Activated CD8-positive, alpha-beta memory T cell treated with anti-CD3 and anti-CD28 coated beads, Interleukin-2, amount 10 ng/mL, durations not matched to agents 7 days and 5 days (primary cell): ENCODE measurements around the gene HAGHL. TPM values are rescaled to one million over a fixed set of nuclear protein-coding genes. Genes with fewer than 3 reads are reported as not detected.
"Not testable (repeated sequence)": the region's sequence is repeated elsewhere in the genome, so short reads cannot be mapped to it uniquely, and the experiment has no call there.

Experiments used
- ATAC-seq: fragments of 150-1000 bp; cut with Tn5 transposase; one replicate; pipeline ENCODE4 v1.10.0; 2021; ENCODE audit warnings: moderate library complexity
- CTCF ChIA-PET: fragments of 350-600 bp; sonication (Branson Sonifier 250); formaldehyde crosslinking; loops from one replicate; lab custom pipeline; 2021; ENCODE audit warnings: antibody characterized with exemption; lab: Charles Lee
- DNase-seq: peaks from one replicate; pipeline ENCODE4 v3.0.0-alpha.2; 2020
- H3K27ac Mint-ChIP-seq: one replicate; pipeline ENCODE4 v1.8.0; 2021; ENCODE audit warnings: mild to moderate bottlenecking, mixed read lengths
- H3K27me3 Mint-ChIP-seq: one replicate; pipeline ENCODE4 v1.8.0; 2021; ENCODE audit warnings: mixed read lengths
- H3K36me3 Mint-ChIP-seq: one replicate; pipeline ENCODE4 v1.8.0; 2021; ENCODE audit warnings: mild to moderate bottlenecking, mixed read lengths
- H3K4me1 Mint-ChIP-seq: one replicate; pipeline ENCODE4 v1.8.0; 2021; ENCODE audit warnings: mixed read lengths
- H3K4me3 Mint-ChIP-seq: one replicate; pipeline ENCODE4 v1.8.0; 2021; ENCODE audit warnings: mild to moderate bottlenecking, moderate library complexity, mixed read lengths
- H3K9me3 Mint-ChIP-seq: one replicate; pipeline ENCODE4 v1.8.0; 2022; ENCODE audit warnings: low read depth, mixed read lengths
- total RNA-seq, 2 experiments: library from RNA; stranded (reverse); gene quantifications; one replicate each; pipeline ENCODE4 v1.2.3, GENCODE V29; 2021

HAGHL gene
- total RNA-seq, 2 experiments from 2014 or later: 13.0 to 14.3 TPM

GRCh38 chr16:754121-754607, 27.3 kb downstream of the HAGHL start:
- not testable (repeated sequence) for H3K9me3 Mint-ChIP-seq, H3K4me1 Mint-ChIP-seq, H3K27me3 Mint-ChIP-seq, ATAC-seq, H3K4me3 Mint-ChIP-seq, H3K36me3 Mint-ChIP-seq, DNase-seq, H3K27ac Mint-ChIP-seq
- CTCF ChIA-PET: interaction anchor here (0.7 kb wide), 1 partner anchor 15 kb away, joined by 3 read pairs; no protein-coding TSS in a partner anchor

DNA sequence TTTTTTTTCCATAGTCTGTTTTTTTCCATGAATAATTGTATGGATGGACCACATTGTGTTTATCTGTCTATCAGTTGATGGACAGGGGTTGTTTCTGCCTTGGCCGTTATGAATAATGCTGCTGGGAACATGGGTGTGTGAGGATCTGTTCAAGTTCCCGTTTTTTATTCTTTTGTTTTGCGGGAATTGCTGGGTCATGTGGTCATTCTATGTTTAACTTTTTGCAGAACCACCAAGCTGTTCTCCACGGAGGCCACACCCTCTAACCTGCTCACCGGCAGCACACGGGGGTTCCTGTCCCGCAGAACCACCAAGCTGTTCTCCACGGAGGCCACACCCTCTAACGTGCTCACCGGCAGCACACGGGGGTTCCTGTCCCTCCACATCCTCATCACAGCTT, 27.8 kb downstream of the HAGHL start:
- DNase-seq (no peak), ATAC-seq (no peak)
- Mint-ChIP-seq H3K27me3 (peaks cover 10% of the 10 kb centered on the region), H3K9me3 (no peaks in the 10 kb centered on the region), H3K27ac (no peak overlapping the region), H3K4me3 (no peak overlapping the region), H3K36me3 (no peaks in the 10 kb centered on the region), H3K4me1 (peaks cover 5% of the 10 kb centered on the region)
- CTCF ChIA-PET: interaction anchor here (0.8 kb wide), 1 partner anchor 14 kb away, joined by 3 read pairs; the partner anchor contains the start of gene CIAO3

- H3K9me3 Mint-ChIP-seq: no peaks in the 10 kb centered on the region
- DNase-seq (no peak), ATAC-seq (no peak)
- no peak overlapping the region for H3K27ac Mint-ChIP-seq
- no peak overlapping the region for H3K4me3 Mint-ChIP-seq
- CTCF ChIA-PET: interaction anchor here (1.6 kb wide), 1 partner anchor 15 kb away, joined by 3 read pairs; the partner anchor contains the start of gene CIAO3
- H3K27me3 Mint-ChIP-seq: peaks cover 10% of the 10 kb centered on the region
- H3K36me3 Mint-ChIP-seq: no peaks in the 10 kb centered on the region
- H3K4me1 Mint-ChIP-seq: peaks cover 5% of the 10 kb centered on the region
Observed at GRCh38 chr16:756428-756827, 29.5 kb downstream of the HAGHL start.

- CTCF ChIA-PET: no interaction called here
- Mint-ChIP-seq H3K4me1 (peaks cover 5% of the 10 kb centered on the region), H3K9me3 (no peaks in the 10 kb centered on the region), H3K36me3 (no peaks in the 10 kb centered on the region), H3K4me3 (no peak overlapping the region), H3K27ac (no peak overlapping the region), H3K27me3 (peaks cover 10% of the 10 kb centered on the region)
- ATAC-seq (no peak), DNase-seq (no peak)
Observed at GRCh38 chr16:759110-759910, 32.4 kb downstream of the HAGHL start.

- H3K36me3 Mint-ChIP-seq: no peaks in the 10 kb centered on the region
- H3K27me3 Mint-ChIP-seq: peaks cover 8% of the 10 kb centered on the region
- CTCF ChIA-PET: no interaction called here
- H3K4me3 Mint-ChIP-seq: no peak overlapping the region
- ATAC-seq (no peak), DNase-seq (no peak)
- peaks cover 2% of the 10 kb centered on the region for H3K4me1 Mint-ChIP-seq
- no peaks in the 10 kb centered on the region for H3K9me3 Mint-ChIP-seq
- no peak overlapping the region for H3K27ac Mint-ChIP-seq
Observed at GRCh38 chr16:760065-760464, 33.2 kb downstream of the HAGHL start.

DNA sequence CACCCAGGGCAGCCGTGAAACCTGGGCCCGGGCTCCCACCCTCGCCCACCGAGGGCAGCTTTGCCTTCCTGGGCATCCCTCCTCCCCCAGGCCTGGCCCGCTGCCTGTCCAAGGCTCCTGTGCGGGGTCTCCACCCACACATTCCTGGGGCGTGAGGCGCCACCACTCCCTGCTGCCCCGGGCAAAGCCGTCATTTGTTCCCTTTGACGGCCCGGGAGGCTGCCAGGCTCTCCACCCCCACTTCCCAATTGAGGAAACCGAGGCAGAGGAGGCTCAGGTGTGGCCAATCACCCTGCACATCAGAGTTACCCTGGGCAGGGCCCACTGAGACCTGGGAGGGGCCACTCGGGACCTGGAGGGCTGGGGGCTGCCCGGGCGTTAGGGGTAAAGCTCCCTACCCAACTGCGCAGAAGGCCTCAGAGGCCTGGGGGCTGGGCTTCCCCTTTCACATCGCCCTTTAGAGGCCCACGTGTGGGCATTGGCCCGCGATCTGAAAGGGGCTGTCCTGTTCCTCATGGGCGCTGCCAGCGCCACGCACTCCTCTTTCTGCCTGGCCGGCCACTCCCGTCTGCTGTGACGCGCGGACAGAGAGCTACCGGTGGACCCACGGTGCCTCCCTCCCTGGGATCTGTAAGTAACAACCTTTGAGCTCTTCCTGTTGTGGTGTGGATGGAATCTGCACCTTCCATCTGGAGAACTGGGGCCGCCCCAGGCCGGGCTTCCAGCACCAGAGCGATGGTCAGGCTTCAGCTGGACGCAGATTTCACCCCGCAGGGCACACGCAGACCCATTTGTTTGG, 33.8 kb downstream of the HAGHL start, which contains the start of gene MSLN:
Gene MSLN, plus strand, starts transcription at position 190 of the 799 bp plus-strand sequence. CDS start 1,947 bp downstream, outside the sequence.
- Mint-ChIP-seq H3K36me3 (no peaks in the 10 kb centered on the region), H3K27me3 (peaks cover 8% of the 10 kb centered on the region), H3K4me3 (no peak within 1 kb of the TSS), H3K4me1 (peaks cover 2% of the 10 kb centered on the region), H3K9me3 (no peaks in the 10 kb centered on the region), H3K27ac (no peak within 1 kb of the TSS)
- CTCF ChIA-PET: interaction anchor here (0.9 kb wide), 1 partner anchor 19 kb away, joined by 3 read pairs; no protein-coding TSS in a partner anchor
- no peak for DNase-seq
- no peak for ATAC-seq

DNA sequence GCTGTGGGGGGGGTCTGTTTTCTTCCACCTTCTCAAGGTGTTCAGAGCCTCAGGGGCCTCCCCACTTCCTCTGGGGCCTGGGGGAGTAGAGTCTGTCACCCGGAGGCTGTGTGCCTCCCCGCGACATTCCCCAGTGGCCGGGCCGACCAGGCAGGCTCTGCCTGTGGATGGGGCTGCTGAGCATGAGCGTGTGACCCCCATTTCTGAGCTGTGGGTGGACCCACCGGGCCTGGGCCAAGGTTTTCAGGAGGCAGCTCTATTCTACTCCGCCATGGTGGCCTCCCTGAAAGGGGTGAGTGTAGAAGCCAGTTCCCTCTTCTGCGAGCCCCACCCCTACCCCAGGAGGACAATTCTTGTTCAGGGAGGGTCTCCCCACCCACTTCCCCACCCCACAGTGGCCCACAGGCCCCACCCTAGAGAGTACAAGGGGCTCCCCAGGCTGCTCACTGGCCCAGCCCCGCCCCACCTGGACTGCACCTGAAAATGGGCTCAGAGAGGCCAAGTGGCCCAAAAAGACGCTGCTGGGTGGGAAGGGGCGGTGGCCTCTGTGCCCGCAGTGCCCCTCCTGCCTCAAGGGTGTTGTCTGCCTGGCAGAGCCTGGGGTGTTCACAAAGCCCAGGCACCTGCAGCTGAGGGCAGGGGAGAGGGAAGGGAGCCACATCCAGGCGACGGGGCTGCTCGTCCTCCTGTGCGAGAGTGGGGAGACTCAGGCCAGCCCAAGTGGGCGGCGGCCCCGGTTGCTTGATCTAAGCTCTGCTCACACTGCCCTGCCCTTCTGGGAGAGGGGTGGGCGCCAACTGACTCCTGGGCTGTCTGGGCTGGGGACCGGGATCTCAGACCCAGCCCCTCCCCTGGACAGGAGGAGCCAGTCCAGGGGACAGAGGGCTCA, 35.0 kb downstream of the HAGHL start:
- Mint-ChIP-seq H3K27me3 (no peaks in the 10 kb centered on the region), H3K4me3 (no peak overlapping the region), H3K27ac (no peak overlapping the region), H3K4me1 (peaks cover 2% of the 10 kb centered on the region), H3K36me3 (no peaks in the 10 kb centered on the region), H3K9me3 (no peaks in the 10 kb centered on the region)
- CTCF ChIA-PET: interaction anchor here (0.9 kb wide), 1 partner anchor 20 kb away, joined by 3 read pairs; no protein-coding TSS in a partner anchor
- no peak for ATAC-seq
- DNase-seq: no peak

DNA sequence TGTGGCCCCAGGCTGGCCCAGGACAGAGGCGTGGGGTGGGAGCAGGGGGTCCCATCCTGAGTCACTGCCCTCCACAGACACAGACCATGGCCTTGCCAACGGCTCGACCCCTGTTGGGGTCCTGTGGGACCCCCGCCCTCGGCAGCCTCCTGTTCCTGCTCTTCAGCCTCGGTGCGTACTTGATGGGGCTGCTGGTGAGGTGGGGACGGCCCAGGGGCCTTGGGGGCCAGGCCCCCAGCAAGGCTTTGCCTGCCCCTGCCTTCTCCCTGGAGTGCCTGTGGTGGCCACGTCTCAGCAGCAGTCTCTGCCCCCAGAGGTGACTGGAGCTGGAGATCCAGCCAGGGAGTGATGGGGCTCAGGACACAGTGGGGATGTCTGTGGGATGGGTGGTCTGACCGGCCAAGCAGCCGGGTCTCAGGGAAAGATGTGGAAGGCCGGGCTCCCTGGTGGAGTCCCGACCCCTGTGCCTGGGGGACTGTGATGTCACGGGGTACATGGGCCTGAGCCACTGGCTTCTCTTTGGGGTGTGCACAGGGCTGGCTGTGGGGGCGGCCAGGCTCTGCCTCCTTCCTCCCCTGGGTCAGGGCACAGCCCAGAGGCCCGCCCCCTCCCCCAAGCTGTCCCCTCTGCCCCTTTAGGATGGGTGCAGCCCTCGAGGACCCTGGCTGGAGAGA, 35.8 kb downstream of the HAGHL start:
- H3K36me3 Mint-ChIP-seq: no peaks in the 10 kb centered on the region
- no peak for DNase-seq
- no peaks in the 10 kb centered on the region for H3K9me3 Mint-ChIP-seq
- CTCF ChIA-PET: no interaction called here
- no peak overlapping the region for H3K4me3 Mint-ChIP-seq
- H3K27me3 Mint-ChIP-seq: no peaks in the 10 kb centered on the region
- ATAC-seq: no peak
- no peak overlapping the region for H3K27ac Mint-ChIP-seq
- H3K4me1 Mint-ChIP-seq: no peaks in the 10 kb centered on the region

DNA sequence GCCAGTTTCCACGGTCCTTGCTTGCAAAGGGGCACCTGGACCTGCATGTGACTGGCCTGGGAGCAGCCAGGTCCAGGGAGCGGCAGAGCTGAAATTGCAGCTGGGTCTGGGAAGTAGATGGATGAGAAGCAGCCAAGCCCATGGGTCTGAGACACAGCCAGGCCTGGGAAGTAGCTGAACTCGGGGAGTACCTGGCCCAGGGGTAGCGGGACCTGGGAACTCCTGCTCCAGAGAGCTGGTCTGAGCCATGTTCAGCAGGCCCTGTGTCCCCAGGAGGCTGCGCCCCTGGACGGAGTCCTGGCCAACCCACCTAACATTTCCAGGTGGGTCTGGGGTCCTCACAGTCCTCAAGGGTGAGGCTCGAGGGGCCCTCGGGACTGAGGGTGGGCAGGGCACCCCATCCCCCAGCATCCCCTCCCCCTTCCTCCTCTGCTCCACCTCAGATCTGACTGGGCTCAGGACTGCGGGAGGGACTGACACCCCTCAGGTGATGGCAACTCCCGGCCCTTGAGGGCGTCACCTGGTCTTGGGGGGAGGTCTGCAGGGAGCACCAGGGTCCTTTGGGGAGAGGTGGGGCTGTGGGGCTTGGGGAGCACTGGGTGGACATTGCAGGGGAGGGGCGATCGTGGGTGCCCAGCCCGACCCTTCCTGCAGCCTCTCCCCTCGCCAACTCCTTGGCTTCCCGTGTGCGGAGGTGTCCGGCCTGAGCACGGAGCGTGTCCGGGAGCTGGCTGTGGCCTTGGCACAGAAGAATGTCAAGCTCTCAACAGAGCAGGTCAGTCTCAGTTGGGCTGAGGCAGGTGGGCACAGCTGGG, 36.7 kb downstream of the HAGHL start:
- CTCF ChIA-PET: no interaction called here

DNA sequence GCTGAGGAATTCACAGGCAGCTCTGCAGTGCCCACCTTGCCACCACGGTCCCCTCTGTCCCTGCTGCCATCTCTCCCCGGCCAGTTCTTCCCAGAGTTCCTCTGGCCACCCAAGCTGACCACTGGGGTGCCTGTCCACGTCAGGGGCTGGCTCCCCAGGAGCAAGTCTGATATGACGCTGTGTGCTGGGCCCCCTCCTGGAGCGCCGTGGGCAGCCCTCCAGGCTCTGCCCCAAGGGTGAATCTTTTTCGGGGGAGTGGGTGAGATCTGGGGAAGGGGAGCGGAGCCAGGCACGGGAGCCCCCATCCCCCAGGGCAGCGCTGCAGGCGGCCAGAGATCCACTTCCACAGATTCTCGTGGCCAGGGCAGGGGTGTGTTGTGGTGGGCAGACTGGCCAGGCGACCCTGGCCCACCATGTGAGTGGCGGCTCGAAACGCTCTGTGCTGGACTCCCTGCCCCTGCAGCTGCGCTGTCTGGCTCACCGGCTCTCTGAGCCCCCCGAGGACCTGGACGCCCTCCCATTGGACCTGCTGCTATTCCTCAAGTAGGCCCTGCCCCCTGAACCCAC, 37.4 kb downstream of the HAGHL start:
- Mint-ChIP-seq H3K27me3 (no peaks in the 10 kb centered on the region), H3K27ac (no peak overlapping the region), H3K4me1 (no peaks in the 10 kb centered on the region), H3K4me3 (no peak overlapping the region), H3K9me3 (no peaks in the 10 kb centered on the region), H3K36me3 (no peaks in the 10 kb centered on the region)
- ATAC-seq (no peak), DNase-seq (no peak)
- CTCF ChIA-PET: no interaction called here

More for the DNA sequence above, 36.7 kb downstream of the HAGHL start:
- H3K4me3 Mint-ChIP-seq: no peak overlapping the region
- H3K27me3 Mint-ChIP-seq: no peaks in the 10 kb centered on the region
- no peaks in the 10 kb centered on the region for H3K36me3 Mint-ChIP-seq
- no peaks in the 10 kb centered on the region for H3K9me3 Mint-ChIP-seq
- no peaks in the 10 kb centered on the region for H3K4me1 Mint-ChIP-seq
- H3K27ac Mint-ChIP-seq: no peak overlapping the region
- ATAC-seq (no peak), DNase-seq (no peak)

- no peaks in the 10 kb centered on the region for H3K36me3 Mint-ChIP-seq
- ATAC-seq (no peak), DNase-seq (no peak)
- no peak overlapping the region for H3K27ac Mint-ChIP-seq
- CTCF ChIA-PET: interaction anchor here (0.9 kb wide), 2 partner anchors 50 to 52 kb away, joined by 3 read pairs; partner anchors contain the start of gene METRN
- H3K4me3 Mint-ChIP-seq: no peak overlapping the region
- no peaks in the 10 kb centered on the region for H3K9me3 Mint-ChIP-seq
- no peaks in the 10 kb centered on the region for H3K4me1 Mint-ChIP-seq
- H3K27me3 Mint-ChIP-seq: no peaks in the 10 kb centered on the region
Observed at GRCh38 chr16:764848-765487, 38.1 kb downstream of the HAGHL start.
